LNCaP clone FGC (cell line): ENCODE measurements around the gene OR10R2.
A peak's percentile ranks its signal among the peaks of the same experiment; 100 is the strongest.

Source experiments
- DNase-seq: peaks from one replicate; pipeline ENCODE4 v3.0.0-alpha.2; 2011; ENCODE audit warnings: low read depth
- H3K4me3 ChIP-seq: 2 replicates; pipeline ENCODE4 v1.5.1; 2011; ENCODE audit warnings: mild to moderate bottlenecking, low read depth, low read length, control low read depth
- CTCF ChIP-seq: IDR thresholded peaks from 2 replicates; pipeline ENCODE4 v1.5.1; 2012; ENCODE audit warnings: mild to moderate bottlenecking; ENCODE audit not compliant: control insufficient read depth, insufficient read depth; ENCODE audit errors: extremely low read depth

OR10R2 gene

GRCh38 chr1:158520955-158521665, 49.1 kb downstream of the OR10R2 start:
- H3K4me3 ChIP-seq = no peak overlapping the region
- no peak for TF ChIP-seq CTCF
- DNase-seq = no peak

GRCh38 chr1:158521666-158522058, 49.6 kb downstream of the OR10R2 start:
- no peak overlapping the region for H3K4me3 ChIP-seq
- no peak for TF ChIP-seq CTCF
- DNase-seq = no peak

- DNase-seq = peak; percentile 7
- peak; percentile 43 for TF ChIP-seq CTCF
These were observed 55.3 kb downstream of the OR10R2 start for GRCh38 chr1:158527190-158527815.

More at GRCh38 chr1:158527190-158527815, 55.3 kb downstream of the OR10R2 start:
- no peak overlapping the region for H3K4me3 ChIP-seq
